ENCODE data around the gene DLGAP3.

DNA sequence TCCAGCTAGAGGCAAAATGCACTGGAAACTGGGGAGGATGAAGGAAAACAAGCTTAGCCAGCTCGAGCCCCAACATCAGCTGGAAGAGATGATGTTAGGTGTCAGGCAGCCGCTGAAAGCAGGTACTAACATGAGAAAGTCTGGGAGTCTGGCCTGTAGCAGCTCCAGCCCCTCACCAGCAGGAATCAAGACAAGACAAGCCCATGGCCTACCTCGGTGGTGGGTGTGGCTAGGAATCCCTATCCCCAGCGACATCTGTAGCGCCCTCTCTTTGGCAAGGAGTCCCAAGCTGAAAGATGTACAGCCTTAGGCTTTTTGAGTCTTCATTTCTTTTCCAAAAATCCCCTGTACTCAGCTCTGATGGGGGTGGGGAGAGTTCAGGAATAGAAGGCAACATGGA lies 2.6 kb downstream of the DLGAP3 start:
- TF ChIP-seq, protein P1, sequence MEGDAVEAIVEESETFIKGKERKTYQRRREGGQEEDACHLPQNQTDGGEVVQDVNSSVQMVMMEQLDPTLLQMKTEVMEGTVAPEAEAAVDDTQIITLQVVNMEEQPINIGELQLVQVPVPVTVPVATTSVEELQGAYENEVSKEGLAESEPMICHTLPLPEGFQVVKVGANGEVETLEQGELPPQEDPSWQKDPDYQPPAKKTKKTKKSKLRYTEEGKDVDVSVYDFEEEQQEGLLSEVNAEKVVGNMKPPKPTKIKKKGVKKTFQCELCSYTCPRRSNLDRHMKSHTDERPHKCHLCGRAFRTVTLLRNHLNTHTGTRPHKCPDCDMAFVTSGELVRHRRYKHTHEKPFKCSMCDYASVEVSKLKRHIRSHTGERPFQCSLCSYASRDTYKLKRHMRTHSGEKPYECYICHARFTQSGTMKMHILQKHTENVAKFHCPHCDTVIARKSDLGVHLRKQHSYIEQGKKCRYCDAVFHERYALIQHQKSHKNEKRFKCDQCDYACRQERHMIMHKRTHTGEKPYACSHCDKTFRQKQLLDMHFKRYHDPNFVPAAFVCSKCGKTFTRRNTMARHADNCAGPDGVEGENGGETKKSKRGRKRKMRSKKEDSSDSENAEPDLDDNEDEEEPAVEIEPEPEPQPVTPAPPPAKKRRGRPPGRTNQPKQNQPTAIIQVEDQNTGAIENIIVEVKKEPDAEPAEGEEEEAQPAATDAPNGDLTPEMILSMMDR (optimal IDR thresholded peaks at IDR 0.05 in 1 of 3, IDR thresholded peaks at IDR 0.05 in 1 of 3, conservative IDR thresholded peaks at IDR 0.05 in 1 of 3; ENCODE audit: extremely low read depth in 1 of 3, insufficient read depth in 2 of 3, low read length in 3 of 3), result no peak
- no peak for TF ChIP-seq EZH2 (IDR thresholded peaks at IDR 0.05; ENCODE audit: low read length)

Data from keratinocyte (primary cell).